Calu3 (cell line): ENCODE results near the gene PDE4B. TPM values are rescaled to one million over a fixed set of nuclear protein-coding genes. Genes with fewer than 3 reads are reported as not detected.
A peak's percentile ranks its signal among the peaks of the same experiment; 100 is the strongest.

Experiments
- BruUV-seq: library from RNA; stranded (reverse); fragments of 400-500 nt; replicated peaks from 2 replicates; lab custom pipeline; 2021; lab: Mats Ljungman, UMichigan
- CTCF ChIA-PET: fragments of 300-600 bp; sonication (Branson Sonifier 250); formaldehyde crosslinking; loops from one replicate; lab custom pipeline; 2022; ENCODE audit warnings: antibody characterized with exemption; lab: Charles Lee
- DNase-seq: peaks from one replicate; pipeline ENCODE4 v3.0.0; 2022
- H3K27ac Mint-ChIP-seq: one replicate; pipeline ENCODE4 v1.8.0; 2022; ENCODE audit warnings: mixed read lengths; ENCODE audit not compliant: unreplicated experiment
- H3K27me3 Mint-ChIP-seq: one replicate; pipeline ENCODE4 v1.8.0; 2022; ENCODE audit warnings: mixed read lengths; ENCODE audit not compliant: unreplicated experiment
- H3K36me3 Mint-ChIP-seq: one replicate; pipeline ENCODE4 v1.8.0; 2022; ENCODE audit warnings: mild to moderate bottlenecking, moderate library complexity, mixed read lengths; ENCODE audit not compliant: insufficient read depth, unreplicated experiment
- H3K4me1 Mint-ChIP-seq: one replicate; pipeline ENCODE4 v1.8.0; 2022; ENCODE audit warnings: mild to moderate bottlenecking, low read depth, mixed read lengths; ENCODE audit not compliant: unreplicated experiment
- H3K4me3 Mint-ChIP-seq: one replicate; pipeline ENCODE4 v1.8.0; 2022; ENCODE audit warnings: mild to moderate bottlenecking, low read depth, moderate library complexity, mixed read lengths; ENCODE audit not compliant: unreplicated experiment
- H3K9me3 Mint-ChIP-seq: one replicate; pipeline ENCODE4 v1.8.0; 2022; ENCODE audit warnings: low read depth, mixed read lengths; ENCODE audit not compliant: unreplicated experiment
- intact Hi-C: fragments of 100-400 bp; cut with micrococcal nuclease; formaldehyde crosslinking; loops from one replicate; pipeline ENCODE4 v1.10.0; 2022; ENCODE audit not compliant: unreplicated experiment
- total RNA-seq: library from RNA; stranded (reverse); gene quantifications from 2 replicates; pipeline ENCODE4 v1.2.3, GENCODE V29; 2022
- TF ChIP-seq, protein P1 (sequence below): fragments of 200-600 bp; IDR thresholded peaks from one replicate; pipeline ENCODE4 v1.8.0; 2022; ENCODE audit warnings: antibody characterized with exemption; ENCODE audit not compliant: unreplicated experiment

Gene PDE4B
- total RNA-seq, 1 experiment from 2014 or later: 2.9 TPM

DNA sequence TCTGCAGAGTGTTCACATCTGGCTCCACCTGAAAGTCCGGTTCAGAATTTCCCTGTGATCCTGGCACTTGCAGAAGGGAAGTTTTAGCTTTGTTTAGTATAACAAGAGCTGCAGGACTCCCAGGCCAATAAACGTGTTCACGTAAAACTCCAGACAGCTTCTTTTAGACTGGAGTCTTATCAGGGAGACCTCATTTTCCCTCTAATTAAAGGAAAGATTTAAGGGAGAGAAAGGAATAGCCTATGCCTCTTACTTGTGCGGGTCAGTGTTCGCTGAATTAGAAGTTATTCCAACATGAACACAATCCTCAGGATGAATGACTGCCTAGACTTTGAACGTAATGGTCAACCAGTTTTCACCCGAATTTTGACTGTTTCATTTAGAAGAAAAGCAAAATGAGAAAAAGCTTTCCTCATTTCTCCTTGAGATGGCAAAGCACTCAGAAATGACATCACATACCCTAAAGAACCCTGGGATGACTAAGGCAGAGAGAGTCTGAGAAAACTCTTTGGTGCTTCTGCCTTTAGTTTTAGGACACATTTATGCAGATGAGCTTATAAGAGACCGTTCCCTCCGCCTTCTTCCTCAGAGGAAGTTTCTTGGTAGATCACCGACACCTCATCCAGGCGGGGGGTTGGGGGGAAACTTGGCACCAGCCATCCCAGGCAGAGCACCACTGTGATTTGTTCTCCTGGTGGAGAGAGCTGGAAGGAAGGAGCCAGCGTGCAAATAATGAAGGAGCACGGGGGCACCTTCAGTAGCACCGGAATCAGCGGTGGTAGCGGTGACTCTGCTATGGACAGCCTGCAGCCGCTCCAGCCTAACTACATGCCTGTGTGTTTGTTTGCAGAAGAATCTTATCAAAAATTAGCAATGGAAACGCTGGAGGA lies 539.2 kb downstream of the PDE4B start:
- Mint-ChIP-seq H3K27ac (peak overlapping the region; percentile 83), H3K4me3 (peak overlapping the region; percentile 74)
- BruUV-seq: no TSS peak

DNA sequence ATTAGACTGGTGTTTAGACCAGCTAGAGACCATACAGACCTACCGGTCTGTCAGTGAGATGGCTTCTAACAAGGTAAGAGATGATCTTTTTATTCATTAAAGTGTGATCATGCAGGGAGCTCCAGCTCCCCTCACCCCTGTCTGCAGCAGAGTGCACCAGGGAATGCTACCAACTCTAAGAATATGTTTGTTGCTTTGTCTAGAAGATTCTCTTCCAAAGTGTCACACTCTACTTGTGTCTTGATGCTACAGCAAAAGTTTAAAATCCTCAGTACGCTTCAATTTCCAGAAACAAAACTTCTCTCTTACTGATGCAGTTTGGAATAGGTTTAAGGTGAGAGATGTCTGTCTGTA lies 539.8 kb downstream of the PDE4B start:
- no TSS peak for BruUV-seq
- CTCF ChIA-PET: interaction anchor here (1.0 to 1.8 kb wide), 4 partner anchors 9 to 113 kb away, joined by 3 to 11 read pairs (median 4); no protein-coding TSS in a partner anchor
- peak overlapping the region; percentile 83 for H3K27ac Mint-ChIP-seq

More for the DNA sequence above, 539.2 kb downstream of the PDE4B start:
- intact Hi-C loops: loop anchor here (1.0 to 5.0 kb wide), 2 partner anchors 61 to 105 kb away; no protein-coding TSS in a partner anchor
- TF ChIP-seq, protein P1, sequence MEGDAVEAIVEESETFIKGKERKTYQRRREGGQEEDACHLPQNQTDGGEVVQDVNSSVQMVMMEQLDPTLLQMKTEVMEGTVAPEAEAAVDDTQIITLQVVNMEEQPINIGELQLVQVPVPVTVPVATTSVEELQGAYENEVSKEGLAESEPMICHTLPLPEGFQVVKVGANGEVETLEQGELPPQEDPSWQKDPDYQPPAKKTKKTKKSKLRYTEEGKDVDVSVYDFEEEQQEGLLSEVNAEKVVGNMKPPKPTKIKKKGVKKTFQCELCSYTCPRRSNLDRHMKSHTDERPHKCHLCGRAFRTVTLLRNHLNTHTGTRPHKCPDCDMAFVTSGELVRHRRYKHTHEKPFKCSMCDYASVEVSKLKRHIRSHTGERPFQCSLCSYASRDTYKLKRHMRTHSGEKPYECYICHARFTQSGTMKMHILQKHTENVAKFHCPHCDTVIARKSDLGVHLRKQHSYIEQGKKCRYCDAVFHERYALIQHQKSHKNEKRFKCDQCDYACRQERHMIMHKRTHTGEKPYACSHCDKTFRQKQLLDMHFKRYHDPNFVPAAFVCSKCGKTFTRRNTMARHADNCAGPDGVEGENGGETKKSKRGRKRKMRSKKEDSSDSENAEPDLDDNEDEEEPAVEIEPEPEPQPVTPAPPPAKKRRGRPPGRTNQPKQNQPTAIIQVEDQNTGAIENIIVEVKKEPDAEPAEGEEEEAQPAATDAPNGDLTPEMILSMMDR: no peak
- peak; percentile 67 for DNase-seq
- H3K4me1 Mint-ChIP-seq: peaks cover 9% of the 10 kb centered on the region
- no peaks in the 10 kb centered on the region for H3K9me3 Mint-ChIP-seq
- peaks cover 8% of the 10 kb centered on the region for H3K36me3 Mint-ChIP-seq
- no peaks in the 10 kb centered on the region for H3K27me3 Mint-ChIP-seq
- CTCF ChIA-PET: interaction anchor here (0.6 to 1.8 kb wide), 5 partner anchors 9 to 264 kb away, joined by 3 to 11 read pairs (median 3); no protein-coding TSS in a partner anchor

DNA sequence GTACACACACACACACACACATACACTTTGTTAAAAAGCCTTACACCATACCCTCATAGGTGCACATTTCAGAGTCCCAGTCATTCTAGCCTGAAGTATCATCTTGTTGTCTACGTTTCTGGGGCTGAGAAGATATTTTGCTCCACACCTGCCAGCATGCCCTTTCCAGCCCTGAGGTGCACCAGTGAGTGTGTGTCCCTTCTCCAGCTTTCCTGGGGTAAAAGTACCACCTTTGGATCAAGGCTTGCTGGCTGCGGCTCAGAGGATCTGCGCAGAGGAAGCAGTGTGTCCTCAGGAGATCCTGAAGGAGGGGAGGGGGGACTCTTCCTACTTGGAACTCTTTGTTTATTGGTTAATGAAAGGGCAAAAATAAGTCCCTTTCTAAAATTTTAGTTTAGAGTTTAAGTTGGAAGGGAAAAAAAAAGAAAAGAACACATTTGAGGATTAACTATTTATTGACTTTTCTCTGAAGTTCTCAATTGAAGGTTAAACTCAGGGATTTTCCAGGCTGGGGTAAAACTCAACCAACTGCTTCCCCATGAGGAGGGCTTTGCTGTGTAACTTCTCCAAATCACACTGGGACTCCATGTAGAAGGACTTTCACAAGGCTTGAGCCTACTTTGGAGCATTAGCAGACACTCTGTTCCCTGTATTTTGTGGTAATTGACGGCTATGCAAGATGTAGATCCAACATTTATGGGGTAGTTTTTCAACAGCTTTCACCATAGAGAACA lies 540.9 kb downstream of the PDE4B start:
- intact Hi-C loops: loop anchor here (5.0 kb wide), 1 partner anchor 104 kb away; no protein-coding TSS in a partner anchor
- no TSS peak for BruUV-seq
- H3K27ac Mint-ChIP-seq: no peak overlapping the region

More for the DNA sequence above, 539.8 kb downstream of the PDE4B start:
- no peak for DNase-seq
- TF ChIP-seq, protein P1: no peak
- H3K4me1 Mint-ChIP-seq: peaks cover 9% of the 10 kb centered on the region
- peaks cover 8% of the 10 kb centered on the region for H3K36me3 Mint-ChIP-seq
- peak overlapping the region; percentile 74 for H3K4me3 Mint-ChIP-seq
- H3K27me3 Mint-ChIP-seq: no peaks in the 10 kb centered on the region
- intact Hi-C loops: loop anchor here (5.0 kb wide), 1 partner anchor 105 kb away; no protein-coding TSS in a partner anchor
- no peaks in the 10 kb centered on the region for H3K9me3 Mint-ChIP-seq

DNA sequence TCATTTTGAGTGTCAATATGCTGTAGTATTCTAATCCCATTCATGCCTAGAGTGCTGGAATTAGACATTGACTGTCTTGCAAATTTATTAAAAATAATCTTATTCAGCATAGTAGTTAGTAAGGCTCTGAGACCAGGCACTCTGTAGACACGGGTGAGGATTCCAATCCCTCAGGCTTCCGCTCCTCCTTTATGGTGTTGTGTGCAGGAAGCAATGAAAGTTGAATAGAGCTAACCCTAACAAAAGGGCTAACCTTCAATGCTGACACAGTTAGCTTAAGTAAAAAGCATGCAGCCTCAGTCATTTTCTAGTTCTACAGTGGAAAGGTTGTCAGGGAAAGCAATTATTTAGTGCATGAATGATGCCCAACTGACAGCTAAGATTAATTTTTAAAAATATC lies 541.6 kb downstream of the PDE4B start:
- H3K36me3 Mint-ChIP-seq: peaks cover 8% of the 10 kb centered on the region
- no TSS peak for BruUV-seq
- CTCF ChIA-PET: no interaction called here
- H3K9me3 Mint-ChIP-seq: no peaks in the 10 kb centered on the region
- peak overlapping the region; percentile 74 for H3K4me3 Mint-ChIP-seq
- DNase-seq: no peak
- peaks cover 9% of the 10 kb centered on the region for H3K4me1 Mint-ChIP-seq
- intact Hi-C loops: loop anchor here (5.0 kb wide), 1 partner anchor 103 kb away; no protein-coding TSS in a partner anchor
- TF ChIP-seq, protein P1: no peak
- no peak overlapping the region for H3K27ac Mint-ChIP-seq
- H3K27me3 Mint-ChIP-seq: no peaks in the 10 kb centered on the region

More for the DNA sequence above, 540.9 kb downstream of the PDE4B start:
- peak overlapping the region; percentile 74 for H3K4me3 Mint-ChIP-seq
- peaks cover 9% of the 10 kb centered on the region for H3K4me1 Mint-ChIP-seq
- no peak for DNase-seq
- H3K36me3 Mint-ChIP-seq: peaks cover 8% of the 10 kb centered on the region
- no peaks in the 10 kb centered on the region for H3K27me3 Mint-ChIP-seq
- TF ChIP-seq, protein P1: no peak
- CTCF ChIA-PET: no interaction called here
- no peaks in the 10 kb centered on the region for H3K9me3 Mint-ChIP-seq
